Tibial nerve (tissue), 4 donors: ENCODE measurements around the gene ARV1. TPM values are rescaled to one million over a fixed set of nuclear protein-coding genes. Genes with fewer than 3 reads are reported as not detected.
"Not testable (repeated sequence)": the region's sequence is repeated elsewhere in the genome, so short reads cannot be mapped to it uniquely, and the experiment has no call there.

Experiments
- DNase-seq, 2 donors: peaks; one replicate each; pipeline ENCODE4 v3.0.0-alpha.2; 2019; ENCODE audit warnings: low spot score in 2 of 2
- H3K27ac ChIP-seq, 4 donors: fragments of 200-600 bp; sonication (generic) in 3 of 4; one replicate each; pipeline ENCODE4 v1.5.1; 2017 to 2019; ENCODE audit warnings: mild to moderate bottlenecking in 1 of 4
- H3K27me3 ChIP-seq, 2 donors: fragments of 200-600 bp; sonication (generic) in 1 of 2; one replicate each; pipeline versions ENCODE4 v1.5.1 to v1.6.0; 2017 to 2019
- H3K36me3 ChIP-seq, 3 donors: fragments of 200-600 bp; sonication (generic); one replicate each; pipeline ENCODE4 v1.5.1; 2018 to 2019
- H3K4me1 ChIP-seq, 4 donors: fragments of 200-600 bp; sonication (generic) in 3 of 4; one replicate each; pipeline ENCODE4 v1.5.1; 2017 to 2019
- H3K4me3 ChIP-seq, 4 donors: fragments of 200-600 bp; sonication (generic) in 3 of 4; one replicate each; pipeline ENCODE4 v1.5.1; 2017 to 2019; ENCODE audit warnings: mild to moderate bottlenecking in 1 of 4, moderate library complexity in 1 of 4
- H3K9me3 ChIP-seq, 4 donors: fragments of 200-600 bp; sonication (generic) in 3 of 4; one replicate each; pipeline ENCODE4 v1.5.1; 2017 to 2019
- EP300 ChIP-seq, 2 donors: sonication (generic); formaldehyde crosslinking; IDR thresholded peaks; one replicate each; pipeline ENCODE4 v1.6.1; 2017; ENCODE audit warnings: antibody characterized with exemption in 2 of 2, mild to moderate bottlenecking in 1 of 2
- POLR2A ChIP-seq, 2 donors: fragments of 450-650 bp; IDR thresholded peaks; one replicate each; pipeline ENCODE4 v1.6.1; 2017; ENCODE audit warnings: antibody characterized with exemption in 2 of 2, mild to moderate bottlenecking in 2 of 2, moderate library complexity in 2 of 2
- WGBS, 2 donors: methylation state at CpG; one replicate each; pipeline ENCODE4 v1.1.5; 2018; 5-methylcytosine and 5-hydroxymethylcytosine counted together
- total RNA-seq, 4 donors: library from RNA; depleted of rRNA; stranded (reverse); fragments of >200 nt; gene quantifications; one replicate each; pipeline ENCODE4 v1.1.0, GENCODE V29; 2016
- TF ChIP-seq, protein P1 (sequence below), 5 experiments: fragments of 200-600 bp in 3 of 5; fragments of 450-650 bp in 2 of 5; sonication (generic) in 3 of 5; IDR thresholded peaks; one replicate each; pipeline ENCODE4 v1.5.1; 2016 to 2019; ENCODE audit warnings: antibody characterized with exemption in 5 of 5, mild to moderate bottlenecking in 3 of 5, moderate library complexity in 2 of 5

Gene ARV1
- total RNA-seq, 4 donors from 2014 or later = 11.6 to 25.3 (median 14.6) TPM

DNA sequence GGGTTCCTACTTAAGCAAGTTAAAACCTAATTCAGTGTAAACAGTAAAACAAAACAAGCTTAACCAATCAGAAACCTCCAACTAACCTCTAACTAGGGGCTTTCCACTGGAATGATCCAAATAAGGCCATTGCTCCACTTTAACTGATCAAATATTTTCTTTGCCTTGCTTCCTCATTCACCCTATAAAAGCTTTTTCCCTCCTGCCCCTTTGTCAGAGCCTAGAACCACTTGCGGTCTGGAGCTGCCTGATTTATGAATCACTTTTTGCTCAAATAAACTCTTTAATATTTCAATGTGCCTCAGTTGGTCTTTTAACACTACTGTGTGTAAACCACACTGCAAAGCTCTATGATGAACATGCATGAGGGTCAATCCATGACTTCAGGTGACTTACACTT lies 65.7 kb downstream of the ARV1 start:
- no peaks in the 10 kb centered on the region for H3K36me3 ChIP-seq
- no peak for DNase-seq
- 89 to 95% methylated on average over 1 of the region's 1 CpG for WGBS, 2 donors

DNA sequence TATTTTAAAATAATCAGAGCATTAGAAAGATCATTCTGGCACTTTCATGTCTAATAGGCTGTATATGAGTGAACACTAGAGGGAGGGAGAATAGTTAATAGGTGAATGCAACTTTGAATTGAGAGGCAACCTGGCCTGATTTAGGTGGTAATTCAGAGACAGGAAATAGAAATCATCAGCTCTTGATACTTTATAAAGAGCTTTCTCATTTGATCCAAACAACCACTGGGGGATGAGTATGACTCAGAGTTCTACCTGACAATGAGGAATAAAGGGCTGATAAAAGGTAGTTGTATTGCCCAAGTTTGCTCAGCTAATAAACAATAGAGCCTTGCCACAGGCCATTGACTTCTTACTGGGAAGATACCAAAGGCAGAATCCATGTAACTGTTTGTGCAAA lies 66.4 kb downstream of the ARV1 start:
- Histone ChIP-seq H3K36me3 (no peaks in the 10 kb centered on the region), H3K27me3 (no peaks in the 10 kb centered on the region), H3K9me3 (peaks cover 0 to 12% (median 0%) of the 10 kb centered on the region in 4 donors), H3K4me3 (no peak overlapping the region), H3K4me1 (peaks cover 0 to 12% (median 9%) of the 10 kb centered on the region in 4 donors), H3K27ac (no peak overlapping the region)
- DNase-seq = no peak
- TF ChIP-seq POLR2A (IDR thresholded peaks at IDR 0.05) = no peak
- no peak for TF ChIP-seq EP300 (IDR thresholded peaks at IDR 0.05)
- TF ChIP-seq, protein P1, sequence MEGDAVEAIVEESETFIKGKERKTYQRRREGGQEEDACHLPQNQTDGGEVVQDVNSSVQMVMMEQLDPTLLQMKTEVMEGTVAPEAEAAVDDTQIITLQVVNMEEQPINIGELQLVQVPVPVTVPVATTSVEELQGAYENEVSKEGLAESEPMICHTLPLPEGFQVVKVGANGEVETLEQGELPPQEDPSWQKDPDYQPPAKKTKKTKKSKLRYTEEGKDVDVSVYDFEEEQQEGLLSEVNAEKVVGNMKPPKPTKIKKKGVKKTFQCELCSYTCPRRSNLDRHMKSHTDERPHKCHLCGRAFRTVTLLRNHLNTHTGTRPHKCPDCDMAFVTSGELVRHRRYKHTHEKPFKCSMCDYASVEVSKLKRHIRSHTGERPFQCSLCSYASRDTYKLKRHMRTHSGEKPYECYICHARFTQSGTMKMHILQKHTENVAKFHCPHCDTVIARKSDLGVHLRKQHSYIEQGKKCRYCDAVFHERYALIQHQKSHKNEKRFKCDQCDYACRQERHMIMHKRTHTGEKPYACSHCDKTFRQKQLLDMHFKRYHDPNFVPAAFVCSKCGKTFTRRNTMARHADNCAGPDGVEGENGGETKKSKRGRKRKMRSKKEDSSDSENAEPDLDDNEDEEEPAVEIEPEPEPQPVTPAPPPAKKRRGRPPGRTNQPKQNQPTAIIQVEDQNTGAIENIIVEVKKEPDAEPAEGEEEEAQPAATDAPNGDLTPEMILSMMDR (IDR thresholded peaks at IDR 0.05) = no peak

More for the DNA sequence above, 65.7 kb downstream of the ARV1 start:
- Histone ChIP-seq H3K27me3 (no peaks in the 10 kb centered on the region), H3K27ac (no peak overlapping the region), H3K4me1 (peaks cover 0 to 15% (median 11%) of the 10 kb centered on the region in 4 donors), H3K4me3 (no peak overlapping the region), H3K9me3 (peaks cover 0 to 12% (median 0%) of the 10 kb centered on the region in 4 donors)
- no peak for TF ChIP-seq EP300 (IDR thresholded peaks at IDR 0.05)
- TF ChIP-seq POLR2A (IDR thresholded peaks at IDR 0.05) = no peak

GRCh38 chr1:231045921-231046729 lies 67.2 kb downstream of the ARV1 start:
- WGBS, 2 donors = 73 to 79% methylated on average over 10 of the region's 10 CpGs
- not testable (repeated sequence) for H3K4me3 ChIP-seq

DNA sequence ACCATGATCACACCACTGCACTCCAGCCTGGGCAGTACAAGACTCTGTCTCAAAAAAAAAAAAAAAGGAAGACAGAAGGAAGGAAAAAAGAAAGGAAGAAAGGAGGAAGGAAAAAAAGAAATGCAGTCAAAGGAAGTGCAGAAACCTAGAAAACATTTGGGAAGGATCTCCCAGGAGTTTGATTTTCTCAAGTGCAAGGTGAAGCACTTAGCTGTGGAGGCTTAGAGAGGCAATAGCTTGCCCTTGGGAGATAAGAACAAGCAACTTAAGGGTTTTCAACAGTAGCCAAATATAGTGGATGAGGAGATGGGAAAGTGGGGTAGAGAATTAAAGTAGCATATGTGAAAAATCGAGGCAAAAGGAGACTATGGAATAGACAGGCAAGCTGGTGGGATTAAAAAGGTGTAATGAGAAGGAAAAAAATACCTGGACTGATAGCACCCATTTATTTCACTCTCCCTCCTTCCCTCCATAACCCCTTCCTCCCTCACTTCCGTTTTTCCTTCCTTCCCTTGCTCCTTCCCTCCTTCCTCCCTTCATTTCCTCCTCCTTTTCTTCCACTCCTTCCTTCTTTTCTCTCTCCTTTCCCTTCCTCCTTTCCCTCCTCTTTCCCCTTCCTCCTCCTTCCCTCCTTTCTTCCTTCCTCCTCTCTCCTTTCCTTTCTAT lies 68.0 kb downstream of the ARV1 start:
- no peak overlapping the region for H3K27ac ChIP-seq
- peaks cover 0 to 12% (median 0%) of the 10 kb centered on the region in 4 donors for H3K9me3 ChIP-seq
- no peaks in the 10 kb centered on the region for H3K36me3 ChIP-seq
- 60% methylated on average over 2 of the region's 2 CpGs for WGBS, 2 donors
- no peak overlapping the region for H3K4me3 ChIP-seq
- H3K4me1 ChIP-seq = no peaks in the 10 kb centered on the region
- TF ChIP-seq EP300 (IDR thresholded peaks at IDR 0.05) (no peak), POLR2A (IDR thresholded peaks at IDR 0.05) (no peak)
- TF ChIP-seq, protein P1 (IDR thresholded peaks at IDR 0.05) = no peak
- no peaks in the 10 kb centered on the region for H3K27me3 ChIP-seq
- DNase-seq = no peak

More at GRCh38 chr1:231045921-231046729, 67.2 kb downstream of the ARV1 start:
- not testable (repeated sequence) for H3K4me1 ChIP-seq, H3K27ac ChIP-seq, H3K36me3 ChIP-seq, DNase-seq, H3K27me3 ChIP-seq
- H3K9me3 ChIP-seq = peaks cover 0 to 12% (median 0%) of the 10 kb centered on the region in 4 donors

GRCh38 chr1:231047529-231047928 lies 68.6 kb downstream of the ARV1 start:
- H3K4me1 ChIP-seq, H3K27me3 ChIP-seq, H3K27ac ChIP-seq, H3K4me3 ChIP-seq, H3K36me3 ChIP-seq, DNase-seq: not testable (repeated sequence)
- H3K9me3 ChIP-seq = peaks cover 0 to 12% (median 0%) of the 10 kb centered on the region in 4 donors

- H3K27me3 ChIP-seq, H3K4me3 ChIP-seq, H3K4me1 ChIP-seq, H3K36me3 ChIP-seq, H3K27ac ChIP-seq, DNase-seq: not testable (repeated sequence)
- 86 to 88% methylated on average over 9 of the region's 9 CpGs for WGBS, 2 donors
- H3K9me3 ChIP-seq = peaks cover 0 to 12% (median 0%) of the 10 kb centered on the region in 4 donors
Measured at GRCh38 chr1:231048419-231048818, 69.5 kb downstream of the ARV1 start.
